HEK293T (cell line): ENCODE results near the gene CNST.
"Not testable (repeated sequence)": the region's sequence is repeated elsewhere in the genome, so short reads cannot be mapped to it uniquely, and the experiment has no call there.

Experiments used
- CTCF ChIA-PET: fragments of 350-600 bp; formaldehyde crosslinking; extraction: SDS; loops from one replicate; lab custom pipeline; 2021; ENCODE audit warnings: antibody characterized with exemption, inconsistent platforms; lab: Yijun Ruan, JAX
- POLR2A ChIA-PET: fragments of 350-600 bp; formaldehyde crosslinking; extraction: SDS; loops from one replicate; lab custom pipeline; 2020; ENCODE audit warnings: antibody characterized with exemption, inconsistent platforms; lab: Yijun Ruan, JAX
- DNase-seq: peaks from one replicate; pipeline ENCODE4 v3.0.0; 2012; ENCODE audit warnings: mixed read lengths; ENCODE audit errors: extremely low spot score
- ARNT ChIP-seq: fragments of 450-650 bp; IDR thresholded peaks from 2 replicates; pipeline ENCODE4 v1.6.1; 2017; ENCODE audit warnings: mild to moderate bottlenecking
- BHLHE40 ChIP-seq: fragments of 450-650 bp; IDR thresholded peaks from 2 replicates; pipeline ENCODE4 v1.6.1; 2016; ENCODE audit warnings: mild to moderate bottlenecking, moderate library complexity, borderline replicate concordance
- CTBP1 ChIP-seq: fragments of 450-650 bp; IDR thresholded peaks from 2 replicates; pipeline ENCODE4 v1.6.1; 2016; ENCODE audit warnings: borderline replicate concordance
- ELF4 ChIP-seq: fragments of 450-650 bp; IDR thresholded peaks from 2 replicates; pipeline ENCODE4 v1.6.1; 2017; ENCODE audit warnings: antibody characterized with exemption
- FOXA1 ChIP-seq: fragments of 450-650 bp; IDR thresholded peaks from 2 replicates; pipeline ENCODE4 v1.6.1; 2016; ENCODE audit warnings: mild to moderate bottlenecking
- FOXK2 ChIP-seq: fragments of 450-650 bp; IDR thresholded peaks from 2 replicates; pipeline ENCODE4 v1.6.1; 2016; ENCODE audit warnings: mild to moderate bottlenecking
- FOXM1 ChIP-seq: fragments of 450-650 bp; IDR thresholded peaks from 2 replicates; pipeline ENCODE4 v1.6.1; 2017; ENCODE audit warnings: mild to moderate bottlenecking, borderline replicate concordance
- HDGF ChIP-seq: fragments of 450-650 bp; IDR thresholded peaks from 2 replicates; pipeline ENCODE4 v1.6.1; 2017; ENCODE audit warnings: antibody characterized with exemption, borderline replicate concordance
- L3MBTL2 ChIP-seq: fragments of 450-650 bp; conservative IDR thresholded peaks from 2 replicates; pipeline ENCODE4 v1.6.1; 2016; ENCODE audit warnings: mild to moderate bottlenecking
- LEF1 ChIP-seq: fragments of 450-650 bp; IDR thresholded peaks from 2 replicates; pipeline ENCODE4 v1.6.1; 2017; ENCODE audit warnings: mild to moderate bottlenecking, borderline replicate concordance
- NFRKB ChIP-seq: fragments of 450-650 bp; IDR thresholded peaks from 2 replicates; pipeline ENCODE4 v1.6.1; 2016; ENCODE audit warnings: mild to moderate bottlenecking, moderate library complexity
- SP1 ChIP-seq: fragments of 450-650 bp; IDR thresholded peaks from 2 replicates; pipeline ENCODE4 v1.6.1; 2017
- SUZ12 ChIP-seq: fragments of 450-650 bp; IDR thresholded peaks from 2 replicates; pipeline ENCODE4 v1.6.1; 2016; ENCODE audit warnings: mild to moderate bottlenecking
- TARDBP ChIP-seq: fragments of 450-650 bp; IDR thresholded peaks from 2 replicates; pipeline ENCODE4 v1.6.1; 2016
- ZNF384 ChIP-seq: fragments of 450-650 bp; IDR thresholded peaks from 2 replicates; pipeline ENCODE4 v1.6.1; 2016
- TF ChIP-seq, protein P1 (sequence below): fragments of 450-650 bp; IDR thresholded peaks from 2 replicates; pipeline ENCODE4 v1.6.1; 2016

Gene CNST

DNA sequence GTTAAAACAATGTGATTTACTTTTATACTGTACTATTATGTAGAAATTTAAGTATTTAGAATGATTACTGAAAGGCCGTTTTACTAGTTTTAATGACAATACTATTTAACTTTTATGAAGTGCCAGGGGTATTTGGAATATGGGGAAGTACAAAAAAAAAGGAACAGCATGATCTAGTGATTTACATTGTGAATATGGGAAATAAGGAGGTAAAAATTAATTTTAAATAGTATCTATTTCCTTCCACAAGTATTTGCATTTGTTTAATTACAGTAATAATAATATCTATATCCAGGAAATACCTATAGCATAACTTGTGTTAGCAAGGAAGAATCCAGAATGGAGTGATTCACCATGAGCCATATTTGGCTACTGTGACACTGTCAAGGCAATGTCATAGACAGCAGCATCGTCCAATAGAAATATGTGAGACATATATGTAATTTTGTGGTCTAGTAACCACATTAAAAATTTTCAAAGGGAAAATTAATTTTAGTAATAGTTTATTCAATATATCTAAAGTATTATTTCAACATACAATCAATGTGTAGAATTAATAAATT lies 22.0 kb downstream of the CNST start:
- no peak for DNase-seq
- POLR2A ChIA-PET: no interaction called here
- TF ChIP-seq SUZ12 (no peak), HDGF (no peak), FOXA1 (no peak), TARDBP (no peak), ZNF384 (no peak), LEF1 (no peak), FOXK2 (no peak), FOXM1 (no peak), NFRKB (no peak), L3MBTL2 (no peak), ARNT (no peak), SP1 (no peak), BHLHE40 (no peak)
- TF ChIP-seq, protein P1, sequence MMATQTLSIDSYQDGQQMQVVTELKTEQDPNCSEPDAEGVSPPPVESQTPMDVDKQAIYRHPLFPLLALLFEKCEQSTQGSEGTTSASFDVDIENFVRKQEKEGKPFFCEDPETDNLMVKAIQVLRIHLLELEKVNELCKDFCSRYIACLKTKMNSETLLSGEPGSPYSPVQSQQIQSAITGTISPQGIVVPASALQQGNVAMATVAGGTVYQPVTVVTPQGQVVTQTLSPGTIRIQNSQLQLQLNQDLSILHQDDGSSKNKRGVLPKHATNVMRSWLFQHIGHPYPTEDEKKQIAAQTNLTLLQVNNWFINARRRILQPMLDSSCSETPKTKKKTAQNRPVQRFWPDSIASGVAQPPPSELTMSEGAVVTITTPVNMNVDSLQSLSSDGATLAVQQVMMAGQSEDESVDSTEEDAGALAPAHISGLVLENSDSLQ: no peak
- CTCF ChIA-PET: no interaction called here

DNA sequence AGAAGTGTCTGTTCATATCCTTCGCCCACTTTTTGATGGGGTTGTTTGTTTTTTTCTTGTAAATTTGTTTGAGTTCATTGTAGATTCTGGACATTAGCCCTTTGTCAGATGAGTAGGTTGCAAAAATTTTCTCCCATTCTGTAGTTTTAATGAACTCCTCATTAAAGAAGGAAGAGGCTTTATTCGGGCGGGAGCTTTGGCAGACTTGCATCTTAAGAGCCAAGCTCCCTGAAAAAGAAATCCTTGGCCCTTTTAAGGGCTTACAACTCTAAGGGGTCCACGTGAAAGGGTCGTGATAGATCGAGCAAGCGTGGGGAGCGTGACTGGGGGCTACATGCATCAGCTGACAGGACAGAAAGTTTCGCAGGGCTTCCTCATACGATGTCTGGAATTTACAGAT lies 23.7 kb downstream of the CNST start:
- DNase-seq, CTCF ChIA-PET, POLR2A ChIA-PET: not testable (repeated sequence)

DNA sequence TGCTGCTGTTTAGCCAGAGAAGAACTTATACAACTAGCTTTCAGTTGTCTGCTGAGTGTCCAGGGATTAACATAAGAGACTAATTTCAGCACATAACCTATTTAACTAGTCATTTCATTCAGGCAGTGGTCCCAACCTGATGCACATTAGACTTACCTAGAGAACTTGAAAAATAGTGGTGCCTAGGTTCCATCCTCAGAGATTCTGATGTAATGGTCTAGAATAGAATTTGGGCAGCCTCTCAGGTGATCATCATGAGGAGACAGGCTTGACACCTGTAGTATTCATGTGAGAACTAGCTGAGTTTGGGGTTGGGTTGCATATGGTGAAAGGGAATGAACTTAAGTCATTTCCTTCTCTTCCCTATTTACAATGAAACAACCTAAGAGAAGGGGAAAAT lies 24.8 kb downstream of the CNST start:
- DNase-seq: no peak
- TF ChIP-seq FOXM1: no peak
- no peak for TF ChIP-seq ZNF384
- TF ChIP-seq ARNT: no peak
- TF ChIP-seq L3MBTL2: no peak
- TF ChIP-seq, protein P1: no peak
- no peak for TF ChIP-seq NFRKB
- no peak for TF ChIP-seq FOXA1
- TF ChIP-seq SP1: no peak
- TF ChIP-seq HDGF: no peak
- no peak for TF ChIP-seq LEF1
- no peak for TF ChIP-seq ELF4
- no peak for TF ChIP-seq FOXK2
- TF ChIP-seq TARDBP: no peak
- no peak for TF ChIP-seq BHLHE40
- TF ChIP-seq CTBP1: no peak
- TF ChIP-seq SUZ12: no peak
- CTCF ChIA-PET: no interaction called here
- POLR2A ChIA-PET: no interaction called here

DNA sequence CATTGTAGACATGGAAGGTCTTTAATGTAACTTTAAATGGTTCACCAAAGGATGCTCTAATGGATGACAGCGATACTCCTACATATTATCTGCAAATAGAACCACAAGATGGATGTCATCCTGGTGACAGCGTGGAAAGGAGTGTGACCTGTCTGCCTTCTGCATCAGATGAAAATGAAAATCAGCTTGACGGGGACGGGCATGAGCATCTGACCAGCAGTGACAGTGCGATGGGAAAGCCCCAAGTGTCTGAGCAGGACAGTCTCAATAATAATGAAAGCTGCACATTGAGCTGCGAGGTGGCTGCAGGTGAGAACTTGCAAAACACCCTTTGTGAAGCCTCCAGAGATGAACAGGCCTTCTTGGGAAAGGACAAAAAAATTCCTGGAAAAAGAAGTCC lies 25.2 kb downstream of the CNST start:
- POLR2A ChIA-PET: no interaction called here
- TF ChIP-seq SP1: no peak
- TF ChIP-seq ZNF384: no peak
- no peak for TF ChIP-seq FOXA1
- no peak for TF ChIP-seq FOXK2
- TF ChIP-seq LEF1: no peak
- TF ChIP-seq L3MBTL2: no peak
- no peak for TF ChIP-seq BHLHE40
- TF ChIP-seq NFRKB: no peak
- TF ChIP-seq, protein P1: no peak
- no peak for TF ChIP-seq ELF4
- no peak for TF ChIP-seq ARNT
- no peak for TF ChIP-seq SUZ12
- TF ChIP-seq TARDBP: no peak
- TF ChIP-seq FOXM1: no peak
- no peak for DNase-seq
- CTCF ChIA-PET: no interaction called here

DNA sequence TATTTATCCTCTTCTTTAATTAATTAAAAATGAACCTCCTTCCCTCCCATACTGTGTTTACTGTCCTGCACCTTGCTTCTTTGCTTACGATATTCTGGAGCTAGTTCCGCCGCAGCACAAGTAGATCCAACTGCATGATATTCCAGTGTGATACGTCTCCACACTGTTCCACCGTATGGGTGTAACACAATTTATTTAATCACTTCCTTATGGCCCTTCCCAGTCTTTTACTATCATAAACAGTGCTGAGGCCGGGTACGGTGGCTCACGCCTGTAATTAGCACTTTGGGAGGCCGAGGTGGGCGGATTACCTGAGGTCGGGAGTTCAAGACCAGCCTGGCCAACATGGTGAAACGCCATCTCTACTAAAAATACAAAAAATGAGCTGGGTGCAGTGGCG lies 25.7 kb downstream of the CNST start:
- ChIA-PET CTCF (no interaction called here), POLR2A (no interaction called here)
- no peak for DNase-seq
- TF ChIP-seq ELF4 (no peak), SP1 (no peak)

DNA sequence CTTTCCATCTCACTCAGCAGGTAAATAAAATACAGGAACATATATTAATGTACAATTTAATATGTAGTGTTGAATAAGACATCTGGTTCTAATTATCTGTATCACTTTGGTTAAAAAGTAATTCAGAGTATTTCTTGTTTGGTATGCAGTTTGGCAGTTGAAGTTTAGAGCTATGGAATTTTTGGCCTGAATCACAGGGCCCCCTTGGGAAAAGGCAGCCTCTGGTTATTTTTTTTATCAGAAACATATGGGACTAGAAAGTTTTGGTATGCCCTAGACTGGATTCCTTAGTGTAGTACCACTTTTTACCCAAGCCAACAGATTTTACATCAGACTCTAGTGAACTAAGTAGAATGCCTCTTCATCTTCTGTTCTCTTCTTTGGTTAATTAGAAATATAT lies 26.4 kb downstream of the CNST start:
- no peak for TF ChIP-seq SP1
- TF ChIP-seq, protein P1: no peak
- TF ChIP-seq FOXA1: no peak
- TF ChIP-seq LEF1: no peak
- no peak for TF ChIP-seq ARNT
- TF ChIP-seq L3MBTL2: no peak
- no peak for TF ChIP-seq FOXK2
- no peak for TF ChIP-seq SUZ12
- ChIA-PET CTCF (no interaction called here), POLR2A (no interaction called here)
- DNase-seq: no peak

DNA sequence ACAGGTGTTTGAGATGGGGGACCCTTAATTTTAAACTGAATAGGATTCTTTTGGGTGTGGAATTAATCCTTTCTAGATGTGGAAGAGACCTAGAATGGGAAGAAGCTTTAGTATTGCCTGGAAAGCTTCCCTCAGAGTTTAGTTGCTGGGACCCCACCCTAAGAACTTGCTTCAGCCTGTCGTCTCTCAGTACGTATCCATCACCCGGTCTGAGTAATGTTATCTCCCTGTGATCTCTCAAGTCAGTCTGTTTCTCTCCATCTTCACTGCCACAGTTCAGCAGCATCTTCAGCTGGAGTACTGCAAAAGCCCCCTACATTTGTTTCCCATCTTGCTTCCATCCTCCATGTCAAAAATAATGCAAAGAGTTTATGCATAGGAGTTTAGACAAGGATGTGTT lies 28.9 kb downstream of the CNST start:
- no peak for TF ChIP-seq FOXK2
- TF ChIP-seq TARDBP: no peak
- TF ChIP-seq SP1: no peak
- TF ChIP-seq HDGF: no peak
- TF ChIP-seq NFRKB: no peak
- TF ChIP-seq ELF4: no peak
- no peak for TF ChIP-seq FOXM1
- no peak for TF ChIP-seq ARNT
- no peak for TF ChIP-seq LEF1
- TF ChIP-seq CTBP1: no peak
- no peak for TF ChIP-seq FOXA1
- no peak for TF ChIP-seq L3MBTL2
- TF ChIP-seq SUZ12: no peak
- TF ChIP-seq, protein P1: no peak
- no peak for TF ChIP-seq BHLHE40
- TF ChIP-seq ZNF384: no peak
- ChIA-PET CTCF (no interaction called here), POLR2A (no interaction called here)
- DNase-seq: no peak
